Measurements from ENCODE around the gene LIMK1.
"Not testable (repeated sequence)": the region's sequence is repeated elsewhere in the genome, so short reads cannot be mapped to it uniquely, and the experiment has no call there.

Gene LIMK1

GRCh38 chr7:74126220-74126880 lies 42.7 kb downstream of the LIMK1 start:
- no peak for DNase-seq

DNA sequence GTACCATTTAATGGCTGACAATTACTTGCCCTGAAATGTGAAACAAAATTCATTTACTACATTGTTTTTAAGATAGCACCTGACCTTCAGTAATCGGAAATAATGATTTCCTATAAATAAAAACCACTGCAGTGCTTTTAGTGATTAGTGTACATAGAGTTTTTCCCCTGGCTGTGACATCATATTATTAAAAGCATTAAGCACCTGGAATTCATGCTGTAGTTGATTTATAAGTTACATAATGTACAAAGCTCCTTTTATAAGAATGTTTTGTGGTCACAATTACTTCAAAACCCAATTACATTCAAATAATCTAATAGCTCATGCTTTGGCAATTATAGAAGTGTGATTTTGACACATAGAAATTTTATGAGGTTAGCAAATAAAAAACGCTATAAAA lies 46.3 kb downstream of the LIMK1 start:
- no peak for DNase-seq

- DNase-seq = no peak
Measured at GRCh38 chr7:74130518-74130917, 46.9 kb downstream of the LIMK1 start.

DNA sequence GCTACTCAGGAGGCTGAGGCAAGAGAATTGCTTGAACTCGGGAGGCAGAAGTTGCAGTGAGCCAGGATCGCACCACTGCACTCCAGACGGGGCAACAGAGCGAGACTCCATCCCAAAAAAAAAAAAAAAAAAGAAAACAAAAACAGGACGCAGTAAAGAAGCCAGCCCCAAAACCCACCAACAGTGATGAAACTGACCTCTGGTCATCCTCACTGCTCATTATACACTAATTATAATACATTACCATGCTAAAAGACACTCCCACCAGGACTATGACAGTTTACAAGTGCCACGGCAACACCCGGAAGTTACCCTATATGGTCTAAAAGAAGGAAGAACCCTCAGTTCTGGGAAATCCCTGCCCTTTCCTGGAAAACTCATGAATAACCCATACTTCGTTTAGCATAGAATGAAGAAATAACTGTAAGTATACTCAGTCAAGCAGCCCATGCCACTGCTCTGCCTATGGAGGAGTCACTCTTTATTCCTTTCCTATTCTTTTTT lies 50.6 kb downstream of the LIMK1 start:
- no peak for DNase-seq

DNA sequence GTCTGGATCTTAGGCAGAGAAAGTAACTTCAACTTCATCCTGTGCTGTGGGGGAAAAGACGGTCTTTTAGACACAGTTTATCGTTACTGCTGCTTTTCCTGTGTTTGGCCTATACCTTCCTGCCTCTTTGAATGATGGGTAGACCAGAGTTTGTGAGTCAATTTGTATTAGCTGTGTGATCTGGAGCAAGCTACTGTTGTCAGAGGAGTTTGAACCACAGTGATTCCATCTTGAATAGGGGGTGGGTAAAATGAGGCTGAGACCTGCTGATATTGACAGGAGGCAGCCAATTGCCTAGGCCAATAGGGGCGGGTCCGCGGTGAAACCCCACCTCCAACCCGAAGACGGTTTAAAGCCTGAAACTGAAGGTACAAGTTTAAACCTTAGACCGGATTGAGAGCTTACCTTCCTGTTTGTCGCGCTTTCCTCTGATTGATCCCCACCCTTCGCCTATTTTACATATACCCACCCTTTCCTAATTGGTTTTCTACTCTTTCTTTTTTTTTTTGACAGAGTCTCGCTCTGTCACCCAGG lies 54.8 kb downstream of the LIMK1 start:
- DNase-seq = no peak

- DNase-seq = no peak
Measured at GRCh38 chr7:74138945-74139843, 55.6 kb downstream of the LIMK1 start.

- DNase-seq = no peak
Measured at GRCh38 chr7:74141705-74142104, 58.1 kb downstream of the LIMK1 start.

DNA sequence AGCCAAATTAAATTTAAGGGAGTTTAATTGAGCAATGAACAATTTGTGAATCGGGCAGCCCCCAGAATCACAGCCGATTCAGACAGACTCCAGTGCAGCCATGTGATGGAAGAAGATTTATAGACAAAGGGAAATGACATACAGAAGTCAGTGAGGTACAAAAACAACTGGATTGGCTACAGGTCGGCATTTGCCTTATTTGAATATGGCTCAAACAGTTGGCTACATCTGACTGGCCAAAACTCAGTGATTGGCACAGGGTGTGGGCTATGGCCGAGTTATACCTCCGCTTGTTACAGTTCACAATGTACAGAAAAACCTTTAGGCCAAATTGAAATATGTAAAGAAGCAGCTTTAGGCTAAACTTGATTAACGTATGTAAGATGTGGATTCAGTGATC lies 59.8 kb downstream of the LIMK1 start:
- no peak for DNase-seq

- DNase-seq = no peak
Measured at GRCh38 chr7:74148491-74148890, 64.9 kb downstream of the LIMK1 start.

GRCh38 chr7:74149071-74149470 lies 65.5 kb downstream of the LIMK1 start:
- DNase-seq = no peak

GRCh38 chr7:74149603-74150002 lies 66.0 kb downstream of the LIMK1 start:
- no peak for DNase-seq

GRCh38 chr7:74153736-74154135 lies 70.1 kb downstream of the LIMK1 start:
- DNase-seq = no peak

GRCh38 chr7:74155810-74156395 lies 72.3 kb downstream of the LIMK1 start:
- DNase-seq = no peak

GRCh38 chr7:74157605-74158004 lies 74.0 kb downstream of the LIMK1 start:
- no peak for DNase-seq

- no peak for DNase-seq
Measured at GRCh38 chr7:74164985-74165456, 81.4 kb downstream of the LIMK1 start.

GRCh38 chr7:74165867-74166593 lies 82.4 kb downstream of the LIMK1 start:
- DNase-seq = no peak

GRCh38 chr7:74167324-74167723 lies 83.7 kb downstream of the LIMK1 start:
- DNase-seq = not testable (repeated sequence)

Measured in DMS79 treated with DMSO at 0.1 percent for 48 hours (cell line).